NCI-H748 treated with DMSO at 0.1 percent for 48 hours (cell line): ENCODE data around the gene TMCO4.
"Not testable (repeated sequence)": the region's sequence is repeated elsewhere in the genome, so short reads cannot be mapped to it uniquely, and the experiment has no call there.

ENCODE experiments used
- DNase-seq: peaks from one replicate; lab custom pipeline; 2025; lab: John Stamatoyannopoulos, UW

Gene TMCO4

GRCh38 chr1:19813643-19813960, 13.9 kb upstream of the TMCO4 start:
- DNase-seq, result no peak

GRCh38 chr1:19812875-19813642, 13.3 kb upstream of the TMCO4 start:
- DNase-seq, result no peak

- DNase-seq, result no peak
Measured at GRCh38 chr1:19811206-19811851, 11.6 kb upstream of the TMCO4 start.

GRCh38 chr1:19809044-19809750, 9.5 kb upstream of the TMCO4 start:
- no peak for DNase-seq

- DNase-seq, result no peak
Measured at GRCh38 chr1:19808351-19808750, 8.6 kb upstream of the TMCO4 start.

- no peak for DNase-seq
Measured at GRCh38 chr1:19804831-19805251, 5.1 kb upstream of the TMCO4 start.

- DNase-seq, result no peak
Measured at GRCh38 chr1:19802269-19802668, 2.6 kb upstream of the TMCO4 start.

GRCh38 chr1:19800076-19800804, 524 bp upstream of the TMCO4 start:
- DNase-seq, result no peak

GRCh38 chr1:19798486-19799229, 1.1 kb downstream of the TMCO4 start:
- DNase-seq, result no peak

GRCh38 chr1:19797827-19798226, 1.9 kb downstream of the TMCO4 start:
- no peak for DNase-seq

- no peak for DNase-seq
Measured at GRCh38 chr1:19794583-19794982, 5.1 kb downstream of the TMCO4 start.

GRCh38 chr1:19793360-19794046, 6.2 kb downstream of the TMCO4 start:
- no peak for DNase-seq

- no peak for DNase-seq
Measured at GRCh38 chr1:19792237-19793002, 7.3 kb downstream of the TMCO4 start.

GRCh38 chr1:19790061-19790975, 9.4 kb downstream of the TMCO4 start:
- not testable (repeated sequence) for DNase-seq

GRCh38 chr1:19786988-19787423, 12.7 kb downstream of the TMCO4 start:
- DNase-seq, result no peak

GRCh38 chr1:19785660-19786059, 14.1 kb downstream of the TMCO4 start:
- no peak for DNase-seq

- no peak for DNase-seq
Measured at GRCh38 chr1:19780267-19780877, 19.3 kb downstream of the TMCO4 start.

GRCh38 chr1:19776933-19777332, 22.8 kb downstream of the TMCO4 start:
- no peak for DNase-seq

GRCh38 chr1:19776287-19776686, 23.4 kb downstream of the TMCO4 start:
- no peak for DNase-seq
